HepG2 (cell line): ENCODE results near the gene ARMH1. TPM values are rescaled to one million over a fixed set of nuclear protein-coding genes. Genes with fewer than 3 reads are reported as not detected.
A peak's percentile ranks its signal among the peaks of the same experiment; 100 is the strongest.

Experiments
- HCFC1 ChIP-seq: fragments of 150-350 bp; IDR thresholded peaks from 2 replicates; pipeline ENCODE4 v1.6.1; 2014; ENCODE audit warnings: low read depth, low read length
- HDAC1 ChIP-seq: sonication (generic); formaldehyde crosslinking; IDR thresholded peaks from 2 replicates; pipeline ENCODE4 v1.5.1; 2020; ENCODE audit warnings: mild to moderate bottlenecking, missing genetic modification reagents
- KDM3A ChIP-seq: IDR thresholded peaks from 2 replicates; pipeline ENCODE4 v1.6.1; 2018; ENCODE audit warnings: low read depth, missing compliant biosample characterization
- KLF11 ChIP-seq: IDR thresholded peaks from 2 replicates; pipeline ENCODE4 v1.6.1; 2016; ENCODE audit warnings: missing compliant biosample characterization
- MED1 ChIP-seq: sonication (generic); formaldehyde crosslinking; IDR thresholded peaks from 2 replicates; pipeline ENCODE4 v1.4.0; 2020; ENCODE audit warnings: missing genetic modification reagents
- MLLT10 ChIP-seq: sonication (generic); formaldehyde crosslinking; IDR thresholded peaks from 2 replicates; pipeline ENCODE4 v1.4.0; 2020; ENCODE audit warnings: missing genetic modification reagents
- NFE2L1 ChIP-seq: sonication (generic); formaldehyde crosslinking; IDR thresholded peaks from 2 replicates; pipeline ENCODE4 v1.4.0; 2020; ENCODE audit warnings: missing genetic modification reagents, mild to moderate bottlenecking, borderline replicate concordance
- PAF1 ChIP-seq: IDR thresholded peaks from 2 replicates; pipeline ENCODE4 v1.6.1; 2016; ENCODE audit warnings: missing genetic modification reagents, missing compliant biosample characterization
- PITX1 ChIP-seq: sonication (generic); formaldehyde crosslinking; IDR thresholded peaks from 2 replicates; pipeline ENCODE4 v1.5.1; 2020; ENCODE audit warnings: mild to moderate bottlenecking, missing genetic modification reagents
- SPEN ChIP-seq: sonication (generic); formaldehyde crosslinking; IDR thresholded peaks from 2 replicates; pipeline ENCODE4 v1.5.1; 2020; ENCODE audit warnings: low read depth, mild to moderate bottlenecking, missing genetic modification reagents
- STAG1 ChIP-seq: sonication (generic); formaldehyde crosslinking; IDR thresholded peaks from 2 replicates; pipeline ENCODE4 v1.4.0; 2020; ENCODE audit warnings: missing genetic modification reagents
- TAF15 ChIP-seq: fragments of 200-400 bp; formaldehyde crosslinking; IDR thresholded peaks from one replicate; pipeline ENCODE4 v1.6.1; 2018; ENCODE audit warnings: mild to moderate bottlenecking, low read depth, low read length; ENCODE audit not compliant: poor library complexity, severe bottlenecking
- U2AF1 ChIP-seq: fragments of 200-400 bp; formaldehyde crosslinking; optimal IDR thresholded peaks from 2 replicates; pipeline ENCODE3; 2017; ENCODE audit warnings: mild to moderate bottlenecking, low read depth, low read length
- ZBTB38 ChIP-seq: sonication (generic); formaldehyde crosslinking; IDR thresholded peaks from 2 replicates; pipeline ENCODE4 v1.5.1; 2020; ENCODE audit warnings: mild to moderate bottlenecking, missing genetic modification reagents
- ZBTB7B ChIP-seq: sonication (generic); formaldehyde crosslinking; IDR thresholded peaks from 2 replicates; pipeline ENCODE4 v1.4.0; 2020; ENCODE audit warnings: missing genetic modification reagents
- ZFP62 ChIP-seq: sonication (generic); formaldehyde crosslinking; IDR thresholded peaks from 2 replicates; pipeline ENCODE4 v1.4.0; 2020; ENCODE audit warnings: missing genetic modification reagents
- ZNF138 ChIP-seq: sonication (generic); formaldehyde crosslinking; IDR thresholded peaks from 2 replicates; pipeline ENCODE4 v1.5.0; 2020; ENCODE audit warnings: mild to moderate bottlenecking, low read depth, missing genetic modification reagents
- ZNF142 ChIP-seq: sonication (generic); formaldehyde crosslinking; IDR thresholded peaks from 2 replicates; pipeline ENCODE4 v1.4.0; 2020; ENCODE audit warnings: missing genetic modification reagents
- ZNF615 ChIP-seq: sonication (generic); formaldehyde crosslinking; IDR thresholded peaks from 2 replicates; pipeline ENCODE4 v1.5.0; 2020; ENCODE audit warnings: mild to moderate bottlenecking, missing genetic modification reagents, borderline replicate concordance
- ZNF619 ChIP-seq: sonication (generic); formaldehyde crosslinking; IDR thresholded peaks from 2 replicates; pipeline ENCODE4 v1.4.0; 2020; ENCODE audit warnings: mild to moderate bottlenecking, missing genetic modification reagents
- ZNF746 ChIP-seq: sonication (generic); formaldehyde crosslinking; IDR thresholded peaks from 2 replicates; pipeline ENCODE4 v1.8.0; 2022; ENCODE audit warnings: mild to moderate bottlenecking, missing genetic modification reagents
- ZNF747 ChIP-seq: sonication (generic); formaldehyde crosslinking; IDR thresholded peaks from 2 replicates; pipeline ENCODE4 v1.8.1; 2023; ENCODE audit warnings: missing genetic modification reagents, mild to moderate bottlenecking, borderline replicate concordance
- ZNF790 ChIP-seq: sonication (generic); formaldehyde crosslinking; IDR thresholded peaks from 2 replicates; pipeline ENCODE4 v1.8.0; 2022; ENCODE audit warnings: missing genetic modification reagents, mild to moderate bottlenecking, borderline replicate concordance
- ZSCAN20 ChIP-seq: sonication (generic); formaldehyde crosslinking; IDR thresholded peaks from 2 replicates; pipeline ENCODE4 v1.4.0; 2020; ENCODE audit warnings: missing genetic modification reagents, mild to moderate bottlenecking, borderline replicate concordance
- ZSCAN25 ChIP-seq: sonication (generic); formaldehyde crosslinking; IDR thresholded peaks from 2 replicates; pipeline ENCODE4 v1.8.0; 2022; ENCODE audit warnings: mild to moderate bottlenecking, missing genetic modification reagents
- ZZZ3 ChIP-seq: sonication (generic); formaldehyde crosslinking; IDR thresholded peaks from 2 replicates; pipeline ENCODE4 v1.4.0; 2020; ENCODE audit warnings: missing genetic modification reagents, mild to moderate bottlenecking, borderline replicate concordance
- polyA plus RNA-seq, 8 experiments: library from polyadenylated mRNA; depleted of rRNA in 3 of 8; stranded (reverse) in 7 of 8; unstranded in 1 of 8; fragments of >200 nt; fragmentation: Illumina TruSeq in 4 of 8; extraction: Trizol in 4 of 8; gene quantifications; 2 replicates each; pipeline versions ENCODE4 v1.2.1 to v1.2.3, GENCODE V29; 2011 to 2016; ENCODE audit warnings: low read depth in 4 of 8, missing spikeins in 1 of 8, mixed read lengths in 1 of 8; ENCODE audit not compliant: insufficient read depth in 1 of 8
- total RNA-seq, 5 experiments: library from RNA; depleted of rRNA; stranded (reverse); fragments of >200 nt; fragmentation: Illumina TruSeq; extraction: Trizol; gene quantifications; 2 replicates each; pipeline ENCODE4 v1.2.3, GENCODE V29; 2016; ENCODE audit warnings: low read depth in 1 of 5

Gene ARMH1
- total and polyA plus RNA-seq, 2 of the 13 experiments (the other 11 are each of a cell fraction or from before 2014, with no cell fraction given): 0.69 TPM; not detected in 1

DNA sequence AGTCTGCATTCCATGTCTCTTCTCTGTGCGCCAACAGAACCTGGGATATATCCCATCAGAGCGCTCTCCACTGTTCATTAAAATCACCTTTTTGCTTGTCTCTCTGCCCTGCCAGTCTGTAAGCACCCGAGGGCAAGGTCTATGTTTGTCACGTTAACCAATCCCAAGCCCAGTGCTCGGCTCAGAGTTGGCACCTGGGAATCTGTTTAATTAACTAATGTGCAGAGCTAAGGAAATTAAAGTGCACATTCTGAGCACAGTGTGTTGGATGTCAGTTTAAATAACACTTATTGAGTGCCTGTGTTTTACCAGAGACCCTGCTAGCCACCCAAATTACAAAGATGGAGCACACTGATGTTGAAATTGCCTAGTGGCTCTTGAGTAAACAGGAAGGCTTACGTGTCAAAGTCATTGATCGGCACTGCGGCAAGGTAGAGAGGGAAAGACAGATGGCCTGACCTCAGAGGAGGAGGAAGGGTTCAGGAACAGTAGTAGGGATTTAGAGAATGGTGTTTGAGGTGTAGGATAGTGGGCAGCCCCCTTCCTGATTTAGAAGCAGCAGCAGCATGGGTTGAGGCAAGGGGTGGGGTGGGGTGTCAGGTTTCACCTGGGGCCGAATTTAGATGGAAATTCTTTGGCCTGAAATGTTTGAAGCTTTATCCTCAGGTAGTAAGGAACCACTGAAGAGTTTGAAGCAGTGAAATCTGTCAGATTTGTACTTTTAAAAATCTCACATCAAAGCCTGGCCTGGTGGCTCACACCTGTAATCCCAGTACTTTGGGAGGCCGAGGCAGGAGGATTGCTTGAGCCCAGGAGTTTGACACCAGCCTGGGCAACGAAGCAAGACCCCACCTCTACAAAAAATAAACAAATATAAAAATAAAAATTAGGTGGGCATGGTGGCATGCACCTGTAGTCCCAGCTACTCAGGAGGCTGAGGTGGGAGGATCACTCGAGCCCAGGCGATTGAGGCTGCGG is 7.7 kb downstream of the ARMH1 start (continued):
- no peak; the same call in 1 of the 2 replicates for TF ChIP-seq ZNF142
- peak; percentile 89 for TF ChIP-seq HDAC1 (CRISPR knock-in tag)
- peak; percentile 58; the same call in 1 of the 2 replicates for TF ChIP-seq ZSCAN25 (CRISPR knock-in tag)
- TF ChIP-seq ZNF747: no peak; the same call in 1 of the 2 replicates
- TF ChIP-seq ZNF619: no peak
- TF ChIP-seq ZNF615 (CRISPR knock-in tag): no peak
- TF ChIP-seq PAF1: no peak
- no peak for TF ChIP-seq NFE2L1
- TF ChIP-seq STAG1 (CRISPR knock-in tag): no peak
- TF ChIP-seq KLF11 (CRISPR knock-in tag): no peak
- peak; percentile 19; the same call in 1 of the 2 replicates for TF ChIP-seq SPEN (CRISPR knock-in tag)
- no peak for TF ChIP-seq ZNF138 (CRISPR knock-in tag)
- peak; percentile 93 for TF ChIP-seq MED1
- no peak for TF ChIP-seq KDM3A (CRISPR knock-in tag)
- no peak for TF ChIP-seq HCFC1
- no peak for TF ChIP-seq U2AF1
- 0 out of 2 replicates have a peak, but pooled peaks have one; percentile 28 for TF ChIP-seq ZBTB7B (CRISPR knock-in tag)
- no peak for TF ChIP-seq ZSCAN20 (CRISPR knock-in tag)
- TF ChIP-seq ZNF790 (CRISPR knock-in tag): no peak
- TF ChIP-seq TAF15: no peak
- no peak for TF ChIP-seq ZBTB38
- no peak for TF ChIP-seq ZFP62 (CRISPR knock-in tag)
- TF ChIP-seq PITX1: peak; percentile 96
- no peak for TF ChIP-seq ZZZ3
- no peak for TF ChIP-seq MLLT10 (CRISPR knock-in tag)
- TF ChIP-seq ZNF746 (CRISPR knock-in tag): peak; percentile 88; the same call in 1 of the 2 replicates
